ENCODE data around the gene CDH4. TPM values are rescaled to one million over a fixed set of nuclear protein-coding genes. Genes with fewer than 3 reads are reported as not detected.
A peak's percentile ranks its signal among the peaks of the same experiment; 100 is the strongest.

CDH4 gene
- total RNA-seq, 3 donors from 2014 or later (not counting 1 experiment from before 2014, with no cell fraction given): 0.18 TPM; not detected in 2

DNA sequence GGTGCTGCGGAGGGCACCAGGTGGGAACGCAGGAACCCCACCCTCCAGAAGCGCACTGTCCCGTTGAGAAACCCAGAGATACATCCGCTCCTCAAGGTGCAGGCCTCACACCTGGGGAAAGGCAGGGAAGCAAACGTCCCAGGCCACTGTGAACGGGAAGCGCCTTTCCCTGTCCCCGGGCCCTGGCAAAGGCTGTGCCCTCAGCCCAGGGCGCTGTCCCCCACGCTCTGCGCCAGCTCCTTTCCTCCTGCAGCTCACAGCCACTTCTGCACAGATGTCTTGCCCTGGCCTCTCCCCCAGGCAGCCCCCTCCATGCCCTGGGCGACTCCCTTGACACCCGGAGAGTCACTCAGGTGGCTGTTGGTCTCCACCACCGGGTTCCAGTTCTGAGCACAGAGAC lies 609.8 kb downstream of the CDH4 start:
- 90% methylated on average over 15 of the region's 15 CpGs for WGBS (ENCODE audit: insufficient coverage)
- H3K4me1 ChIP-seq (ENCODE audit: control insufficient read depth, insufficient read depth, low read length): no peaks in the 10 kb centered on the region
- intact Hi-C loops (cut with micrococcal nuclease): no loop called here
- peaks cover 10 to 11% of the 10 kb centered on the region in 2 donors for H3K9me3 Mint-ChIP-seq
- ATAC-seq (no peak), DNase-seq (no peak)
- peaks cover 19% of the 10 kb centered on the region for H3K9me3 ChIP-seq (ENCODE audit: control insufficient read depth, insufficient read depth, low read length)
- no peaks in the 10 kb centered on the region for H3K27me3 ChIP-seq (ENCODE audit: control insufficient read depth, insufficient read depth, low read length)
- no peak overlapping the region for H3K27ac Mint-ChIP-seq
- no peaks in the 10 kb centered on the region for H3K27me3 Mint-ChIP-seq (ENCODE audit: low read depth in 2 of 2)
- TF ChIP-seq, protein P1, sequence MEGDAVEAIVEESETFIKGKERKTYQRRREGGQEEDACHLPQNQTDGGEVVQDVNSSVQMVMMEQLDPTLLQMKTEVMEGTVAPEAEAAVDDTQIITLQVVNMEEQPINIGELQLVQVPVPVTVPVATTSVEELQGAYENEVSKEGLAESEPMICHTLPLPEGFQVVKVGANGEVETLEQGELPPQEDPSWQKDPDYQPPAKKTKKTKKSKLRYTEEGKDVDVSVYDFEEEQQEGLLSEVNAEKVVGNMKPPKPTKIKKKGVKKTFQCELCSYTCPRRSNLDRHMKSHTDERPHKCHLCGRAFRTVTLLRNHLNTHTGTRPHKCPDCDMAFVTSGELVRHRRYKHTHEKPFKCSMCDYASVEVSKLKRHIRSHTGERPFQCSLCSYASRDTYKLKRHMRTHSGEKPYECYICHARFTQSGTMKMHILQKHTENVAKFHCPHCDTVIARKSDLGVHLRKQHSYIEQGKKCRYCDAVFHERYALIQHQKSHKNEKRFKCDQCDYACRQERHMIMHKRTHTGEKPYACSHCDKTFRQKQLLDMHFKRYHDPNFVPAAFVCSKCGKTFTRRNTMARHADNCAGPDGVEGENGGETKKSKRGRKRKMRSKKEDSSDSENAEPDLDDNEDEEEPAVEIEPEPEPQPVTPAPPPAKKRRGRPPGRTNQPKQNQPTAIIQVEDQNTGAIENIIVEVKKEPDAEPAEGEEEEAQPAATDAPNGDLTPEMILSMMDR (IDR thresholded peaks at IDR 0.05): no peak
- no peak overlapping the region for H3K4me3 Mint-ChIP-seq
- H3K27ac ChIP-seq (ENCODE audit: low read length): no peak overlapping the region
- H3K36me3 ChIP-seq (ENCODE audit: control insufficient read depth, insufficient read depth, low read length): no peaks in the 10 kb centered on the region
- peaks cover 0 to 12% of the 10 kb centered on the region in 2 donors for H3K4me1 Mint-ChIP-seq
- H3K4me3 ChIP-seq (ENCODE audit: low read length): no peak overlapping the region
- no peaks in the 10 kb centered on the region for H3K36me3 Mint-ChIP-seq

DNA sequence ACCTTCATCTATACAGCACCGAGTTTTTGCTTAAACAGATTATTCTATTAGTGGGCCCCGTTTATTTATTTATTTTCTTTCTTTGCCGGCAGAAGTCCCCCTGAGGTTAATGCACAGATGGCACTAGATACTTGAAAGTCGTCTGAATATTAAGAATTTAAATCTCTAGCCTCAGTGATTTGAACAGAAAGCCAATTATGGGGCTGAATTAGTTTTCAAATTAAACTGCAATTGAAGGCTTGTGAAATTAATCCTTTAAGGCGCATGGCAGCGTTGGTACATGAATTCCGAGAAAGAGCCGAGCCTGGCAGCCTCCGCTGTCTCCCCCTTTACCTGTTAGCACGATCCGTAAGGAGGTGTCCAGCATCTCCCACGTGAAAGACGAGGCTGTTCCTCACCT lies 610.8 kb downstream of the CDH4 start:
- DNase-seq (no peak), ATAC-seq (no peak)
- Histone ChIP-seq H3K36me3 (ENCODE audit: control insufficient read depth, insufficient read depth, low read length) (no peaks in the 10 kb centered on the region), H3K27ac (ENCODE audit: low read length) (no peak overlapping the region), H3K27me3 (ENCODE audit: control insufficient read depth, insufficient read depth, low read length) (no peaks in the 10 kb centered on the region), H3K9me3 (ENCODE audit: control insufficient read depth, insufficient read depth, low read length) (peaks cover 19% of the 10 kb centered on the region), H3K4me3 (ENCODE audit: low read length) (no peak overlapping the region), H3K4me1 (ENCODE audit: control insufficient read depth, insufficient read depth, low read length) (no peaks in the 10 kb centered on the region)
- Mint-ChIP-seq H3K27me3 (ENCODE audit: low read depth in 2 of 2) (no peaks in the 10 kb centered on the region), H3K36me3 (no peaks in the 10 kb centered on the region), H3K27ac (no peak overlapping the region), H3K4me3 (no peak overlapping the region), H3K4me1 (peaks cover 0 to 12% of the 10 kb centered on the region in 2 donors), H3K9me3 (peaks cover 10 to 11% of the 10 kb centered on the region in 2 donors)
- intact Hi-C loops (cut with micrococcal nuclease): no loop called here
- WGBS (ENCODE audit: insufficient coverage): 88% methylated on average over 13 of the region's 13 CpGs
- TF ChIP-seq, protein P1 (IDR thresholded peaks at IDR 0.05): no peak

DNA sequence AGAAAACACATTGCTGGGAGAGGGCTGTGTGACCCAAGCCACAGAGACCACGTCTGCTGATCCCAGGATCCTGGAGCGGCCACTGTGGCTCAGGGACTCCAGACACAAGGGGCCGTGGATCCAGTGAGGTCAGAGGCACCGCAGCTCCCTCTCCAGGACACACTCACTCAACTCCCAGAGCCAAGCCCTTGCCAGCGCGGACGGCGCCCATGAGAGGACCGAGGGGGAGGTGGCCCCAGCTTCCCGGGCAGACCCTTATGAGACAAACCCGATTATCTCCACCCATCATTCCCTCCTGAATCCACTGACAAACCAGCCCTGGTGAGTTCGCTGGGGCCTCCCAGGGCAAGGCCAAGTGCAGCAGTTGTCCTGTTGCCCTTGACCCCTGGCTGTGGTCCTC lies 612.4 kb downstream of the CDH4 start:
- TF ChIP-seq, protein P1 (IDR thresholded peaks at IDR 0.05): no peak
- Histone ChIP-seq H3K4me3 (ENCODE audit: low read length) (no peak overlapping the region), H3K27ac (ENCODE audit: low read length) (no peak overlapping the region), H3K36me3 (ENCODE audit: control insufficient read depth, insufficient read depth, low read length) (no peaks in the 10 kb centered on the region), H3K27me3 (ENCODE audit: control insufficient read depth, insufficient read depth, low read length) (no peaks in the 10 kb centered on the region), H3K4me1 (ENCODE audit: control insufficient read depth, insufficient read depth, low read length) (no peaks in the 10 kb centered on the region), H3K9me3 (ENCODE audit: control insufficient read depth, insufficient read depth, low read length) (peaks cover 19% of the 10 kb centered on the region)
- 89% methylated on average over 12 of the region's 12 CpGs for WGBS (ENCODE audit: insufficient coverage)
- H3K27ac Mint-ChIP-seq: no peak overlapping the region
- H3K9me3 Mint-ChIP-seq: peaks cover 10 to 11% of the 10 kb centered on the region in 2 donors
- peaks cover 0 to 12% of the 10 kb centered on the region in 2 donors for H3K4me1 Mint-ChIP-seq
- ATAC-seq: no peak
- no peak overlapping the region for H3K4me3 Mint-ChIP-seq
- DNase-seq: no peak
- no peaks in the 10 kb centered on the region for H3K36me3 Mint-ChIP-seq
- no peaks in the 10 kb centered on the region for H3K27me3 Mint-ChIP-seq (ENCODE audit: low read depth in 2 of 2)
- intact Hi-C loops (cut with micrococcal nuclease): no loop called here

DNA sequence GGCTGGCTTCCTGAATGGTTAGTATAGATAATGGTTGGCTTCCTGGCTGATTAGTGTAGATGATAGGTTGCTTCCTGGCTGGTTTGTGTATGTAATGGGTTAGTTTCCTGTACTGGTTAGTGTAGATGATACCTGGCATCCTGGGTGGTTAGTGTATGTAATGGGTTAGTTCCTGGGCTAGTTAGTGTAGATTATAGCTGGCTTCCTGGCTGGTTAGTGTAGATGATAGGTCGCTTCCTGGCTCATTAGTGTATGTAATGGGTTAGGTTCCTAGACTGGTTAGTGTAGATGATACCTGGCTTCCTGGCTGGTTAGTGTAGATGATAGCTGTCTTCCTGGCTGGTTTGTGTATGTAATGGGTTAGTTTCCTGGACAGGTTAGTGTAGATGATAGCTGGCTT lies 613.3 kb downstream of the CDH4 start:
- Histone ChIP-seq H3K4me3 (ENCODE audit: low read length) (no peak overlapping the region), H3K9me3 (ENCODE audit: control insufficient read depth, insufficient read depth, low read length) (peaks cover 19% of the 10 kb centered on the region), H3K27ac (ENCODE audit: low read length) (no peak overlapping the region), H3K4me1 (ENCODE audit: control insufficient read depth, insufficient read depth, low read length) (no peaks in the 10 kb centered on the region), H3K27me3 (ENCODE audit: control insufficient read depth, insufficient read depth, low read length) (no peaks in the 10 kb centered on the region), H3K36me3 (ENCODE audit: control insufficient read depth, insufficient read depth, low read length) (no peaks in the 10 kb centered on the region)
- intact Hi-C loops (cut with micrococcal nuclease): no loop called here
- no peak overlapping the region for H3K4me3 Mint-ChIP-seq
- ATAC-seq (no peak), DNase-seq (no peak)
- no peaks in the 10 kb centered on the region for H3K36me3 Mint-ChIP-seq
- peaks cover 0 to 12% of the 10 kb centered on the region in 2 donors for H3K4me1 Mint-ChIP-seq
- peak overlapping the region; percentile 14 to 15 for H3K27ac Mint-ChIP-seq
- TF ChIP-seq, protein P1 (IDR thresholded peaks at IDR 0.05): no peak
- no peaks in the 10 kb centered on the region for H3K27me3 Mint-ChIP-seq (ENCODE audit: low read depth in 2 of 2)
- H3K9me3 Mint-ChIP-seq: peaks cover 10 to 11% of the 10 kb centered on the region in 2 donors
- WGBS (ENCODE audit: insufficient coverage): 89% methylated on average over 1 of the region's 1 CpG
